ENCODE measurements around the gene NRIP2. TPM values are rescaled to one million over a fixed set of nuclear protein-coding genes. Genes with fewer than 3 reads are reported as not detected.
"Not testable (repeated sequence)": the region's sequence is repeated elsewhere in the genome, so short reads cannot be mapped to it uniquely, and the experiment has no call there.

The NRIP2 gene
- total RNA-seq, 1 experiment from 2014 or later: not detected

DNA sequence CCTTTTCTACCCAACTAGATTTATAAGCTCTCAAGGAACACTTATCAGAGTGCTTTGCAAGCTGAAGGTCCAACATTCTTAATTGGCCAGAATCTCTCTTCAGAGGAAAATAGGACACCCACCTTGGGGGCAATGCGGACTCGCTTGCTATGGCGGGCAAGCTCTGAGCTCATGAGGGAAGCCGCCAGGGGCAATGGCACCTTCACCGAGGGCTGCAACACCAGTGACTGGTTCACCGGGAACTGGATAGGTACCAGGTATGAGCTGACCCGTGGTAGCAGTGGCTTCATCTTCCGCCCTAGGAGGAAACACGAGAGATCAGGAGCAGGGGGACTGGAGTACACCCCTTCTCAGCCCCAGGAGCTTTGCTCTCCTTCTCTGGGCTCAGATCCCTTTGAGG lies 29.4 kb upstream of the NRIP2 start:
- Histone ChIP-seq H3K9me3 (ENCODE audit: insufficient read depth, low read depth) (no peaks in the 10 kb centered on the region), H3F3A (ENCODE audit: insufficient read depth, low read depth) (peaks cover 3% of the 10 kb centered on the region; the same call in 1 of the 2 replicates), H3K79me2 (ENCODE audit: low read depth) (no peaks in the 10 kb centered on the region), H3K27me3 (ENCODE audit: insufficient read depth, low read depth) (no peaks in the 10 kb centered on the region), H3K36me3 (ENCODE audit: low read depth) (peaks cover 20% of the 10 kb centered on the region), H3K4me2 (no peak overlapping the region), H3K4me3 (no peak overlapping the region), H3K9me2 (ENCODE audit: insufficient read depth) (no peaks in the 10 kb centered on the region), H2AFZ (no peak overlapping the region), H4K20me1 (ENCODE audit: insufficient read depth) (no peaks in the 10 kb centered on the region), H3K4me1 (replicated peaks; ENCODE audit: insufficient read depth) (no peaks in the 10 kb centered on the region), H3K27ac (no peak overlapping the region)
- TF ChIP-seq, protein P1, sequence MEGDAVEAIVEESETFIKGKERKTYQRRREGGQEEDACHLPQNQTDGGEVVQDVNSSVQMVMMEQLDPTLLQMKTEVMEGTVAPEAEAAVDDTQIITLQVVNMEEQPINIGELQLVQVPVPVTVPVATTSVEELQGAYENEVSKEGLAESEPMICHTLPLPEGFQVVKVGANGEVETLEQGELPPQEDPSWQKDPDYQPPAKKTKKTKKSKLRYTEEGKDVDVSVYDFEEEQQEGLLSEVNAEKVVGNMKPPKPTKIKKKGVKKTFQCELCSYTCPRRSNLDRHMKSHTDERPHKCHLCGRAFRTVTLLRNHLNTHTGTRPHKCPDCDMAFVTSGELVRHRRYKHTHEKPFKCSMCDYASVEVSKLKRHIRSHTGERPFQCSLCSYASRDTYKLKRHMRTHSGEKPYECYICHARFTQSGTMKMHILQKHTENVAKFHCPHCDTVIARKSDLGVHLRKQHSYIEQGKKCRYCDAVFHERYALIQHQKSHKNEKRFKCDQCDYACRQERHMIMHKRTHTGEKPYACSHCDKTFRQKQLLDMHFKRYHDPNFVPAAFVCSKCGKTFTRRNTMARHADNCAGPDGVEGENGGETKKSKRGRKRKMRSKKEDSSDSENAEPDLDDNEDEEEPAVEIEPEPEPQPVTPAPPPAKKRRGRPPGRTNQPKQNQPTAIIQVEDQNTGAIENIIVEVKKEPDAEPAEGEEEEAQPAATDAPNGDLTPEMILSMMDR (conservative IDR thresholded peaks at IDR 0.05): no peak
- no peak for TF ChIP-seq EZH2 (IDR thresholded peaks at IDR 0.05; ENCODE audit: low read depth)
- BruUV-seq (replicated peaks): no TSS peak
- no peak for DNase-seq
- ChIA-PET POLR2A (ENCODE audit: unreplicated experiment) (interaction anchor here (0.7 to 1.0 kb wide), 2 partner anchors 66 to 94 kb away, joined by 3 to 4 read pairs; no protein-coding TSS in a partner anchor), CTCF (no interaction called here)
- intact Hi-C loops (cut with micrococcal nuclease; ENCODE audit: unreplicated experiment): no loop called here

DNA sequence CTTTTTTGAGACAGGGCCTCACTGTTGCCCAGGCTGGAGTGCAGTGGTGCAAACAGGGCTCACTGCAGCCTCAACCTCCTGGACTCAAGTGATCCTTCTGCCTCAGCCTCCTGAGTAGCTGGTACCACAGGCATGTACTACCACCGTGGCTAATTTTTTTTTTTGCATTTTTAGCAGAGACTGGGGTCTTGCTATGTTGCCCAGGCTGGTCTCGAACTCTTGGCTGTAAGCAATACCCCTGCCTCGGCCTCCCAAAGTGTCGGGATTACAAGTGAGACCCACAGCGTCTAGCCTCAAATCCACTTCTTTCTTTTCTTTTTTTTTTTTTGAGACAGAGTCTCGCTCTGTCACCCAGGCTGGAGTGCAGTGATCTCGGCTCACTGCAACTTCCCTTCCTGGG lies 28.6 kb upstream of the NRIP2 start:
- intact Hi-C loops (cut with micrococcal nuclease; ENCODE audit: unreplicated experiment); H2AFZ ChIP-seq; H4K20me1 ChIP-seq (ENCODE audit: insufficient read depth); H3F3A ChIP-seq (ENCODE audit: insufficient read depth, low read depth); H3K4me3 ChIP-seq; H3K27ac ChIP-seq; H3K4me1 ChIP-seq (replicated peaks; ENCODE audit: insufficient read depth); H3K4me2 ChIP-seq; BruUV-seq (replicated peaks); CTCF ChIA-PET; H3K9me3 ChIP-seq (ENCODE audit: insufficient read depth, low read depth); H3K27me3 ChIP-seq (ENCODE audit: insufficient read depth, low read depth); H3K79me2 ChIP-seq (ENCODE audit: low read depth); H3K9me2 ChIP-seq (ENCODE audit: insufficient read depth); DNase-seq: not testable (repeated sequence)
- H3K36me3 ChIP-seq (ENCODE audit: low read depth): peaks cover 14% of the 10 kb centered on the region
- POLR2A ChIA-PET (ENCODE audit: unreplicated experiment): interaction anchor here (1.0 kb wide), 1 partner anchor 95 kb away, joined by 4 read pairs; no protein-coding TSS in a partner anchor

DNA sequence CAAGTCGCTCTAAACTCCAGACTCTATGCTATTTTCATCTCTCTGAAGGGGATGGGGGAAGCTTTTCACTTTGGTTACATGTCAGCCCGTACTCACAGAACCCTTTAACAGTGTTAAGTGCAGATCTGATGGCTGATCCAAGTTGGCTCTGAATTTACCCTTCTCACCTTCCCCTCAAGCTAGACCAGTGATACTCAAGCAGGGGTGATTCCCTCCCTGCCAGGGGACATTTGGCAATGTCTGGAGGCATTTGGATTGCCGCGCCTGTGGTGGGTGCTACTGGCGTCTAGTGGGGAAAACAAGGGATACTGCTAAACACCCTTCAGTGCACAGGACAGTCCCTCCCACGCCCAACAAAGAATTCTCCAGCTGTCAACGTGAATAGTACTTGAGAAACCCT lies 28.0 kb upstream of the NRIP2 start:
- CTCF ChIA-PET: no interaction called here
- BruUV-seq (replicated peaks): no TSS peak
- POLR2A ChIA-PET (ENCODE audit: unreplicated experiment): interaction anchor here (0.6 kb wide), 1 partner anchor 18 kb away, joined by 3 read pairs; no protein-coding TSS in a partner anchor

More for the DNA sequence above, 28.0 kb upstream of the NRIP2 start:
- Histone ChIP-seq H2AFZ (no peak overlapping the region), H3K9me3 (ENCODE audit: insufficient read depth, low read depth) (no peaks in the 10 kb centered on the region), H3K27ac (no peak overlapping the region), H3K79me2 (ENCODE audit: low read depth) (no peaks in the 10 kb centered on the region), H3K27me3 (ENCODE audit: insufficient read depth, low read depth) (no peaks in the 10 kb centered on the region), H3K36me3 (ENCODE audit: low read depth) (peaks cover 9% of the 10 kb centered on the region), H3K4me3 (no peak overlapping the region), H3K9me2 (ENCODE audit: insufficient read depth) (no peaks in the 10 kb centered on the region), H3F3A (ENCODE audit: insufficient read depth, low read depth) (peaks cover 3% of the 10 kb centered on the region; the same call in 1 of the 2 replicates), H4K20me1 (ENCODE audit: insufficient read depth) (no peaks in the 10 kb centered on the region), H3K4me2 (no peak overlapping the region), H3K4me1 (replicated peaks; ENCODE audit: insufficient read depth) (no peaks in the 10 kb centered on the region)
- intact Hi-C loops (cut with micrococcal nuclease; ENCODE audit: unreplicated experiment): no loop called here
- TF ChIP-seq, protein P1 (conservative IDR thresholded peaks at IDR 0.05): no peak
- no peak for TF ChIP-seq EZH2 (IDR thresholded peaks at IDR 0.05; ENCODE audit: low read depth)
- no peak for DNase-seq
